Parathyroid adenoma (tissue), 2 donors: ENCODE measurements around the gene SLC31A2.

Experiments used
- H2AFZ ChIP-seq: fragments of 300-600 bp; sonication (generic); one replicate; pipeline ENCODE4 v1.7.0; 2017; ENCODE audit warnings: antibody characterized with exemption, mild to moderate bottlenecking
- H3K27ac ChIP-seq: fragments of 300-600 bp; sonication (generic); one replicate; pipeline ENCODE4 v1.7.0; 2017
- H3K27me3 ChIP-seq: fragments of 300-600 bp; sonication (generic); one replicate; pipeline ENCODE4 v1.7.0; 2017; ENCODE audit warnings: low read length; ENCODE audit not compliant: control insufficient read depth, insufficient read depth
- H3K36me3 ChIP-seq: fragments of 300-600 bp; sonication (generic); one replicate; pipeline ENCODE4 v1.7.0; 2017; ENCODE audit warnings: low read length; ENCODE audit not compliant: control insufficient read depth, insufficient read depth
- H3K4me1 ChIP-seq: fragments of 300-600 bp; sonication (generic); one replicate; pipeline ENCODE4 v1.7.0; 2017; ENCODE audit warnings: control low read depth
- H3K4me2 ChIP-seq: fragments of 300-600 bp; sonication (generic); one replicate; pipeline ENCODE4 v1.7.0; 2017; ENCODE audit warnings: low read length
- H3K4me3 ChIP-seq: fragments of 300-600 bp; sonication (generic); one replicate; pipeline ENCODE4 v1.7.0; 2017; ENCODE audit warnings: low read depth, low read length
- H3K79me2 ChIP-seq: fragments of 300-600 bp; sonication (generic); one replicate; pipeline ENCODE4 v1.7.0; 2017; ENCODE audit warnings: control low read depth
- H3K9ac ChIP-seq: fragments of 300-600 bp; sonication (generic); one replicate; pipeline ENCODE4 v1.7.0; 2017; ENCODE audit warnings: mild to moderate bottlenecking
- H3K9me3 ChIP-seq: fragments of 300-600 bp; sonication (generic); one replicate; pipeline ENCODE4 v1.7.0; 2017; ENCODE audit warnings: low read length; ENCODE audit not compliant: control insufficient read depth
- TF ChIP-seq, protein P1 (sequence below): fragments of 300-600 bp; sonication (generic); IDR thresholded peaks from one replicate; pipeline ENCODE4 v1.7.0; 2017; ENCODE audit warnings: antibody characterized with exemption, mild to moderate bottlenecking
- donor health status: primary hyperparathyroidism.

The SLC31A2 gene

GRCh38 chr9:113154946-113155345 is 4.1 kb downstream of the SLC31A2 start:
- H3K9ac ChIP-seq = peak overlapping the region; percentile 98

DNA sequence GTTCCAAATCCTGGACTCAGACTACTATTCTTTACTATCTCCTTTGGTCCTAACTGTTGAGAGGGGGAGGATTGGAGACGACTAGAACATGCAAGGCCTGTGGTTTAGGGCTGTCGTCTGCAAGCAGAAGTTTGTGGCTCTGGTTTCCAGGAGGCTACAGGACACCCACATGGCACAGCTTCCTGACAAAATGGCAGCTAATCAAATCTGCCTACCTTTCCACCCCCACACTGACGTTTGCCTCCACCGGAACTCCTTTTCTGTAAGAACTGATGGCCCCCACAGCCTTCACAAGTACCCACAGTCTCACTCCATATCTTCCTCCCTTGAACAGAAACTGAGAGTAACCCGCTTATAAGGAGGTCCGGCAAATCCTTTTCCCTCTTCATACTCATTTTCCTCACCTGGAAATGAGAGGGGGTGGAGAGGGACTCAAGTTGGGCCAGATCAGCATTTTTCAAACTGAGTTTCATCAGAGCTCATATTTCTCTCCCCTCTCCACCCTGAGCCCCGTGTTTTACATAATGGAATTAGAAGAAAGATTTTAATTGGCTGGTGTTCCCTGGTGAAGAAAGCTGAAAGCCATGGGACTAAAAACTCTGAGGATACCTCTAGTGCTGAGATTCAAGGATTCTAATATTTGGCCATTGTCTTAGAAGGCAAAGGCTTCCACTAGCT is 5.2 kb downstream of the SLC31A2 start:
- no peak overlapping the region for H2AFZ ChIP-seq
- peaks cover 39% of the 10 kb centered on the region for H3K4me1 ChIP-seq
- H3K9ac ChIP-seq = no peak overlapping the region
- H3K79me2 ChIP-seq = peaks cover 50% of the 10 kb centered on the region
- H3K27me3 ChIP-seq = no peaks in the 10 kb centered on the region
- peak overlapping the region; percentile 93 for H3K4me2 ChIP-seq
- peak overlapping the region; percentile 100 for H3K27ac ChIP-seq
- H3K36me3 ChIP-seq = no peaks in the 10 kb centered on the region
- H3K4me3 ChIP-seq = peak overlapping the region; percentile 92
- TF ChIP-seq, protein P1, sequence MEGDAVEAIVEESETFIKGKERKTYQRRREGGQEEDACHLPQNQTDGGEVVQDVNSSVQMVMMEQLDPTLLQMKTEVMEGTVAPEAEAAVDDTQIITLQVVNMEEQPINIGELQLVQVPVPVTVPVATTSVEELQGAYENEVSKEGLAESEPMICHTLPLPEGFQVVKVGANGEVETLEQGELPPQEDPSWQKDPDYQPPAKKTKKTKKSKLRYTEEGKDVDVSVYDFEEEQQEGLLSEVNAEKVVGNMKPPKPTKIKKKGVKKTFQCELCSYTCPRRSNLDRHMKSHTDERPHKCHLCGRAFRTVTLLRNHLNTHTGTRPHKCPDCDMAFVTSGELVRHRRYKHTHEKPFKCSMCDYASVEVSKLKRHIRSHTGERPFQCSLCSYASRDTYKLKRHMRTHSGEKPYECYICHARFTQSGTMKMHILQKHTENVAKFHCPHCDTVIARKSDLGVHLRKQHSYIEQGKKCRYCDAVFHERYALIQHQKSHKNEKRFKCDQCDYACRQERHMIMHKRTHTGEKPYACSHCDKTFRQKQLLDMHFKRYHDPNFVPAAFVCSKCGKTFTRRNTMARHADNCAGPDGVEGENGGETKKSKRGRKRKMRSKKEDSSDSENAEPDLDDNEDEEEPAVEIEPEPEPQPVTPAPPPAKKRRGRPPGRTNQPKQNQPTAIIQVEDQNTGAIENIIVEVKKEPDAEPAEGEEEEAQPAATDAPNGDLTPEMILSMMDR = no peak
- H3K9me3 ChIP-seq = no peaks in the 10 kb centered on the region

More at GRCh38 chr9:113154946-113155345, 4.1 kb downstream of the SLC31A2 start:
- Histone ChIP-seq H2AFZ (no peak overlapping the region), H3K36me3 (no peaks in the 10 kb centered on the region), H3K27ac (peak overlapping the region; percentile 100), H3K9me3 (no peaks in the 10 kb centered on the region), H3K4me2 (peak overlapping the region; percentile 93), H3K27me3 (no peaks in the 10 kb centered on the region), H3K4me3 (peak overlapping the region; percentile 92), H3K79me2 (peaks cover 51% of the 10 kb centered on the region), H3K4me1 (peaks cover 44% of the 10 kb centered on the region)
- TF ChIP-seq, protein P1 = no peak

- no peaks in the 10 kb centered on the region for H3K9me3 ChIP-seq
- H3K9ac ChIP-seq = no peak overlapping the region
- TF ChIP-seq, protein P1 = no peak
- H3K27ac ChIP-seq = peak overlapping the region; percentile 100
- H3K4me3 ChIP-seq = peak overlapping the region; percentile 92
- no peak overlapping the region for H2AFZ ChIP-seq
- no peaks in the 10 kb centered on the region for H3K27me3 ChIP-seq
- H3K36me3 ChIP-seq = no peaks in the 10 kb centered on the region
- peaks cover 42% of the 10 kb centered on the region for H3K79me2 ChIP-seq
- peaks cover 46% of the 10 kb centered on the region for H3K4me1 ChIP-seq
- H3K4me2 ChIP-seq = peak overlapping the region; percentile 93
Measured at GRCh38 chr9:113156880-113157279, 6.1 kb downstream of the SLC31A2 start.

- TF ChIP-seq, protein P1 = no peak
- H2AFZ ChIP-seq = no peak overlapping the region
- no peaks in the 10 kb centered on the region for H3K9me3 ChIP-seq
- no peaks in the 10 kb centered on the region for H3K36me3 ChIP-seq
- peaks cover 26% of the 10 kb centered on the region for H3K79me2 ChIP-seq
- H3K27ac ChIP-seq = peak overlapping the region; percentile 100
- H3K4me3 ChIP-seq = no peak overlapping the region
- peak overlapping the region; percentile 9 for H3K4me2 ChIP-seq
- H3K27me3 ChIP-seq = no peaks in the 10 kb centered on the region
- H3K4me1 ChIP-seq = peaks cover 52% of the 10 kb centered on the region
- no peak overlapping the region for H3K9ac ChIP-seq
Measured at GRCh38 chr9:113158446-113158845, 7.6 kb downstream of the SLC31A2 start.

DNA sequence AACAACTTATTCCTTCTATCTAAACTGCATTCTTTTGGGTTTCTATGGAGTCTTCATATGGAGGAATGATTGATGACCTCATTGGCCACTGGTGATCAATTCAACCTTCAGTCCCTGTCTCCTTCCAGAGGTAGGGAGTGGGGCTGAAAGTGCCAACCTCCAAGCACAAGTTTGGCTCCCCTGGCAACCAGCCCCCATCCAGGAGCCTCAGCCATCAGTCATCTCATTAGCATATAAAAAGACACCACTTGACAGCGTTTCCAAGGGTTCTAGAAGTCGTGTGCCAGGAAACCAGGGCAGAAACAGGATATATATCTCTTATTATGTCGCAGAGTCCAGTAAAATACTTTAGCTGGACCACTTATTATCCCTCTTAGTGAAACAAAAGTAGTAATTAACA is 9.8 kb downstream of the SLC31A2 start:
- Histone ChIP-seq H3K9ac (no peak overlapping the region), H3K4me1 (peaks cover 41% of the 10 kb centered on the region), H3K27me3 (no peaks in the 10 kb centered on the region), H3K27ac (peak overlapping the region; percentile 100), H3K36me3 (no peaks in the 10 kb centered on the region), H3K4me2 (no peak overlapping the region), H3K9me3 (no peaks in the 10 kb centered on the region), H3K4me3 (no peak overlapping the region), H2AFZ (no peak overlapping the region), H3K79me2 (peaks cover 9% of the 10 kb centered on the region)
- TF ChIP-seq, protein P1 = no peak
